Measurements from ENCODE around the gene CDC42EP1.
A peak's percentile ranks its signal among the peaks of the same experiment; 100 is the strongest.

The CDC42EP1 gene

GRCh38 chr22:37566903-37567798 is 6.9 kb downstream of the CDC42EP1 start:
- TF ChIP-seq CTCF (conservative IDR thresholded peaks at IDR 0.05; ENCODE audit: low read depth, low read length): peak; percentile 92
- no peak overlapping the region for H3K4me3 ChIP-seq (ENCODE audit: low read length)
- no peak for DNase-seq (ENCODE audit: low read depth)

- TF ChIP-seq CTCF (conservative IDR thresholded peaks at IDR 0.05; ENCODE audit: low read depth, low read length): no peak
- no peak overlapping the region for H3K4me3 ChIP-seq (ENCODE audit: low read length)
- DNase-seq (ENCODE audit: low read depth): no peak
Measured at GRCh38 chr22:37568012-37568411, 7.7 kb downstream of the CDC42EP1 start.

- TF ChIP-seq CTCF (conservative IDR thresholded peaks at IDR 0.05; ENCODE audit: low read depth, low read length): no peak
- H3K4me3 ChIP-seq (ENCODE audit: low read length): no peak overlapping the region
Measured at GRCh38 chr22:37568448-37569008, 8.2 kb downstream of the CDC42EP1 start.

GRCh38 chr22:37569009-37569920 is 9.0 kb downstream of the CDC42EP1 start:
- DNase-seq (ENCODE audit: low read depth): no peak
- no peak for TF ChIP-seq CTCF (conservative IDR thresholded peaks at IDR 0.05; ENCODE audit: low read depth, low read length)
- no peak overlapping the region for H3K4me3 ChIP-seq (ENCODE audit: low read length)

More at GRCh38 chr22:37568448-37569008, 8.2 kb downstream of the CDC42EP1 start:
- DNase-seq (ENCODE audit: low read depth): no peak

- DNase-seq (ENCODE audit: low read depth): no peak
- H3K4me3 ChIP-seq (ENCODE audit: low read length): no peak overlapping the region
- no peak for TF ChIP-seq CTCF (conservative IDR thresholded peaks at IDR 0.05; ENCODE audit: low read depth, low read length)
Measured at GRCh38 chr22:37569921-37570660, 9.8 kb downstream of the CDC42EP1 start.

GRCh38 chr22:37570661-37570976 is 10.3 kb downstream of the CDC42EP1 start:
- H3K4me3 ChIP-seq (ENCODE audit: low read length): no peak overlapping the region
- TF ChIP-seq CTCF (conservative IDR thresholded peaks at IDR 0.05; ENCODE audit: low read depth, low read length): no peak
- no peak for DNase-seq (ENCODE audit: low read depth)

All from retinal pigment epithelial cell (primary cell).